Stimulated activated CD4-positive, alpha-beta T cell treated with anti-CD3 and anti-CD28 coated beads, TNF-alpha, amount 100 ng/mL, for 1 hour (primary cell): Measurements from ENCODE around the gene GPC4.

Source experiments
- DNase-seq, 3 donors: peaks; one replicate each; pipeline ENCODE4 v3.0.0-alpha.2; 2020; ENCODE audit warnings: low read depth in 3 of 3, low spot score in 1 of 3

GPC4 gene

DNA sequence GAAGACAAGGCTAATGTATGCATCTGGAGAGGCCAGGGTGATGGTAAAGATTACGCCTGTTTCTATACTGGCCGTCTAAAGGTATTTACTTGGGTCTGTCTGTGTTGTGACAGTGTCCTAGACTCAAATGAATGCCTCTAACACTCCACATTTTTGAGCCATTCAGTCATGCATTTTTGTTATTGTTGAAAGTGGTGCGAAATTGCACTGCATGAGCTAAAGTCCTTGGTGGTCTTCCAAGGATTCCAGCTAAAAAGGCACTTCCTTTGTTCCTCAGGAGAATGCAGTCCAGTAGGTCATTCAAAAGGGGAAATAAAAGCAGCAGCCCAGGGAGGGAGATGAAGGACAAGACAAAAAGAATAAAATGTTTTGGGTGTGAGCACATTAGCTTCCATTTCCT lies 3.0 kb downstream of the GPC4 start:
- no peak for DNase-seq

DNA sequence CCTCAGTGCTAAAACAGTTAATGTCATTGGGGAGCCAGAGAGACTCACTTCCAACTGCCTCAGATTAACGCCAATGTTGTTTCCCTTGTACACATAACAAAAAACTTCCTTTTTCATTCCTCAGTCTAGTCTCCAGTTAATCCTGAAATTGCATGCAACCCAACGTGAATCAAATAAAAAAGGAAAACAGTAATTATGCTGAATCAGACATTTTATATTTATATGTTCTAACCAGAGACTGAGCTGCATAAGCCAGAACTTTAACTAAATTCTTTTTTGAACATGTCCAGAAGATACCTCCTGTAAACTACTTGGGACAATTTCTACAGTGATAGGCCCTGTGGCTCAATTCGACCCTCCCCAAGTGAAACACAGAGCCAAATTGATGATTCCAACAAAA lies 4.7 kb downstream of the GPC4 start:
- no peak for DNase-seq

DNA sequence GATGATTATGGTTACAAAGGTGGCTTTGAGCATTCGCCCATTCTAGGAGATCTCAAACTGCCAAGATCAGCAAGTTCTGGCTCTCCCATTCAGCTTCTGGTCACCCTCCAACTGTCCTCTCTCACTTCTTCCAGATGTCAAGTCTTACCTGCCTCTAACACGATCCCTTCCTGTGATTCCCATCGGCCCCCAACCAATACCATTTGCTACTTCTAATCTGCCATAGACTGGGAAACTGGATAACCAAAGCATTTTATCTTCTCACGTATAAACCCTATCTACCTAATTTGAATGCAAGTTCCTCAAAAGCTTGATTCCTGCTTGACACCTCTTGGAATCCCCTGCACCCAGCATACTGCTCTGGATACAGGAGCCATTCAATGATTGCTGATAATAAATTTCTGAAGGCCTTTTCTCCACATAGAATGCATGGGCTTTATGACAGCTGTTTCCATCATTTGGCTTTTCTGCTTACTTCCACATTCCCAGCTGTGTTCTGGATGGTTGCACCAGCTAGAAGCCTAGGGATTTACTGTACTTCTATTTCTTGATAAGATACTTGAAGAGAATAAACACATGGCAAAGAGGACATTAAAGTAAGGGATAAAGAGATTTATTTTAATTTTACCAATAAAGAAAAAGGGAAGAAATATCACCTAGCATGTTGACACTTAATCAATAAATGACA lies 9.6 kb downstream of the GPC4 start:
- no peak for DNase-seq

DNA sequence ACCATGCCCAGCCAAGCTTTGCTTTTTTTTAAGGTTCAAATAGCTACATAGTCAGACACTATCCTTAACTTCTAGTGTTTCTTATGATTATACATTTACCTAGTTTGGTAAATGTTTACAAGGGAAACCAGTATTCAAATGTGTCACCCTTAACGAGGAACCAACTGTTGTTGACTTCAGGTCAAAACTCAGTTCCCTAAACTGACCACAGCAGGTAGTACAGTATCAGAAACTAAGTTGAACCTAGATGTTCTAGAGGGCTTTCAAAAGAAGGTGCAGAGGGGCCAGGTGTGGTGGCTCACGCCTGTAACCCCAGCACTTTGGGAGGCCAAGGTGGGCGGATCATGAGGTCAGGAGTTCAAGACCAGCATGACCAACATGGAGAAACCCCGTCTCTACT lies 11.3 kb downstream of the GPC4 start:
- DNase-seq: no peak

DNA sequence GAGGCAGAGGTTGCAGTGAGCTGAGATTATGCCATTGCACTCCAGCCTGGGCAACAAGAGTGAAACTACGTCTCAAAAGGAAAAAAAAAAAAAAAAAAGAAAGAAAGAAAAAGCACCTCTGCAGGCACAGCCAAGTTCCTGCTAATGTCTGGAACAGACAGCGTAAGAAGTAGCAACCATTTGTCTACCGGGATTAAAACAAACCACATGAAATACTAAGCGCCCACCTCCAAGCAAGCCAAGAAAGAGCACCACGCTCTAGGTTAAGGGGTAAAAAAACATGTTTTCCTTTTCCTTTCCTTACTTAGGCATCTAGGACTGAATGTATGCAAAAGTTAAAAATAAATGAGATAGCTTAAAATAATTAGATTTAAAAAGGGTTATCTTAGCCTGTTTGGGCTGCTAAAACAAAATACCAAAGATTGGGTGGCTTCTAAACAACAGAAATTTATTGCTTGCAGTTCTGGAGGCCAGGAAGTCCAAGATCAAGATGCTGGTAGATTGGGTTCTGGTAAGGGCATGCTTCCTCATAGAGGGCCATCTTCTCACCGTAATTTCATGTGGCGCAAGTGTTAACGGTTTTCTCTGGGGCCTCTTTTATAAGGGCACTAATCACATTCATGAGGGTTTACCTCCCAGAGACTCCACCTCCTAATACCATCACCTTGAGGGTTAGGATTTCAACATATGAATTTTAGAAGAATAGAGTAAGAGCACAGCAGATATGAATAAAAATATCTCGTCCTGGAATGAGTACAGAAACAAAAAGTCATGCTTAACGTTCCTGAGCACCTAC lies 12.3 kb downstream of the GPC4 start:
- DNase-seq: no peak

DNA sequence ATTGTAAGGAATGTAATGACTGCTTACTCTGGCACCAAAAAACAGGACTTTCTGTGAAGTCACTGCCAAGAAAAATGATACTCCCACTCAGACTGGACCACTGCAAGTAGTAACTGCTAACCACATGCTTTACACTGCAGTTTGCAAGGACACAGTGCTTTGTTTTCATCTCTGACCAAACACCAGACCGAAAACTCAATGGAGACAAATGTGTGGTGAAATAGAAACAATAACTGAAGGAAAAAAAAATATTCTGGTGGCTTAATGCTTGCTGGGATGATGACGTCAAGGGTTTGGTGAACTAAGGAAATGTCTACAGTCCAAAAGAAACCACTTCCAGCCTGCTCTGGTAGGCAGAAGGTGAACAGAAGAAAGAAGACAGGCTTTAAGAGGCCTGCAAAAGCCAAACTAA lies 13.2 kb downstream of the GPC4 start:
- DNase-seq: no peak

DNA sequence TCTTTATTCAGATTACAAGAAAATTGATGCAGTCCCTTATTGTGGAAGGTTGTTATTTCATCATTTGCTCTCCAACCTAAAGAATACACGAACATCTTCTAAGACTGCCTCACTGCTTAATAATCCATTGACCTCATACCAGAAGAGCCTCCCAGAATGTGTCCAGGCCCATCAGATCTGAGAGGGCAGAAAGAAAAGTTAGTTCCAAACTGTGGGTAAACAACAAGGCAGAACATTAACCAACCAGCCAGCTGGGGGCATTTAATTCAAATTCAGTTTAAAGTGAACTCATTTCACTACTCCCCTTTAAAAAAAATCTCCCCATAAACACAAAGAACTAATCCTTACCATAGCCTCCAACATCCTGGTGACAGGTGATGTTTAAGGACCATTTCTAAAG lies 13.8 kb downstream of the GPC4 start:
- DNase-seq: no peak

DNA sequence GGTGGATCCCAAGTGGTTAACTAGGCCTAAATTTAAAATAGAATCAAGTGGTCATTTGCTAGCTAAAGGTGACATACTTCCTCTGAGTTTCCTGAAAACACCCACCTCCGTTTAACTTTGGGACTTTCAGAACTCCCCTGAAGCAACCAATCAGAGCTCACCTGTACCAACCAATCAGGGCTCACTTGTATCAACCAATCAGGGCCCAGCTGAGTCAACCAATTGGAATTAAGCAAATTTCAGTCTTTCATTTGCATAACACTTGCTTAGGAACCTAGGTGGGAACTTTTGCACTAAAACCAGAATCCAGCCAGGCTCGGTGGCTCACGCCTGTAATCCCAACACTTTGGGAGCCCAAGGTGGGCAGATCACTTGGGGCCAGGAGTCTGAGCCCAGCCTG lies 15.9 kb downstream of the GPC4 start:
- DNase-seq: no peak

DNA sequence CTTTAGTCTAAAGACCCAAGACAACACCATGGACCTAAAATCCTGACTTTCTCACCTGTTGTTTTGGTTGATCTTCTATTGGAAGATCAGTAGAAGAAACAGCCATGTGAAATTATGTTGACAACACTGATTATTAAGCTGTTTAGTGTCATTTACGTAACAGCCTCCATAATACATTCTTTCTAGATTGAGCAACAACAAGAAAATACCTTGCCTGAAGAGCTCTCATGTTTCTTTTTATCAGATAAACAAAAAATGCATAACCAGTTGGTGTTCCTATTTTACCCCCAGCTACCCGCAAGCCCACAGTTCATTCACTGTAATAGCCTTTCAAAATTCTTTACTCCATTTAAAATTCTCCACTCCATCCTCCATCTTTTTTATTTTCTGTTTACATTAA lies 20.5 kb downstream of the GPC4 start:
- DNase-seq: no peak

DNA sequence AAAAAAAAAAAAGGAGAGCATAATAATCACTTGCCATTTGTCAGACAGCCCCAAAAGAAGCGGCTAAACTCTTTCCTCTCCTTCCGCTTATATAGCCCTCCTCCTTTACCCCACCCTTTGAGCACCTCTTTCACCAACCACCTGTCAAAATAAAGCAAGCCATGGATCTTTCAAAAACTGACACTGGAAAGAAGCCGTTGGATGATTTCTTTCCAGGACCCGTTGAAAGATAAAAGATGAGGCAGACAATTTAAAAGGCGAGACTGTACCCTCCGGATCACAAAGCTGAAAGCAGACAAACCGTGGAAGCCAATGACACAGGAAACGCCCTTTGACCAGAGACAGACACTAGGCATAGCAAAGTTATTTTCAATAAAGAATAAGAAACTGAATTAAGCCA lies 22.6 kb downstream of the GPC4 start:
- no peak for DNase-seq

DNA sequence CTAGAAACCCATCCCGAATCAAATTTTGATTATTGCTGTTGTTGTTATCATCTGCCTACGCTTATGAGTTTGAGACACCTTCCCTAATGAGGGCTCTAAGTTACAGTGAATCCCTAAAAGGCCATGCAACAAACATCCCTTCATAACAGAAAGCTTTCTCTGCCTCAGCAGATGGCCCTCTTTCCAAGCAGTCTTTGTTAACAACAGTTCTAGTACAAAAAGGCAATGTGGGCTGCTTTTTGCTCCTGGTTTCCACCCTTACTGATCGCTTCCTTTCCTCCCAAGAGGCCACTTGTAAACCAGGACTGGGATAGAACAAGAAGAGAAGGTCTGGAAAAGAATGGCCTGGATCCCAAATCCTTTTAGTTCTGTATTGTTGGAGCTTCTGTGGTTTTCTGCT lies 24.2 kb downstream of the GPC4 start:
- no peak for DNase-seq

DNA sequence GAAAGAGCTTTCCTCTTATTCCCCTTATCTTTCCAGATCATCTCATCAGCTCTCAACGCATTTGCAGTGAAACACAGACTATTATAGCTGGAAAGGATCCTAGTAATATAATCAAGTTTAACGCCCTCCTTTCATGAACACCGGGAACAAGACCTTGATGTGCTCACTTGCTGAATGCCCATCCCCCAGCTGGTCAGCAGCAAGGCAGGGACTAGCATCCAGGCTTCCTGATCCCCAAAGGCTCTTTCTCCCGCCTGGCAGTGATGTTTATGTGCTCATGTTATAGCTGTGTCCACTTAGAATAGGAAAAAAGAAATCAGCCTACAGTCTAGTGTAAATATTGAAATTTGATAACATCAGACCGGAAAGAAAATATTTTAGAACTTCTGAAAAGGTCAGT lies 24.6 kb downstream of the GPC4 start:
- no peak for DNase-seq

DNA sequence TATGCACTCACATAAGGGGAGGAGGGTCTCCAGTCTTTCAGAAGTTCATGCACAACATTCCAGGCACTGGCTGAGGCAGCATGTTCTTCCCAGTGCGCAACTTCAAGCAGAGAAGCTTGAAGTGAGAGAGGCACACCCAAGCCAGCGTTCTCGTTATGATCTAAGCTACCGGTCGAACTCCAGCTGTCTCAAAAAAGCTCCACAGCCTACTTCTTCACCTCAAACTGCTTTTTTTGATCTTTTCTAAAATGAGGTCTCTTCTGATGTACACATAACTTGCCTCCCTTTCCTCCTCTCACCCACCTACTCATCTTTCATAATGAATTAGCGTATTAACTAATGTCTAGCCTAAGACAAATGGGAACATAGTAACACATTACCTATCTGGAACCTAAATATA lies 25.3 kb downstream of the GPC4 start:
- DNase-seq: no peak

DNA sequence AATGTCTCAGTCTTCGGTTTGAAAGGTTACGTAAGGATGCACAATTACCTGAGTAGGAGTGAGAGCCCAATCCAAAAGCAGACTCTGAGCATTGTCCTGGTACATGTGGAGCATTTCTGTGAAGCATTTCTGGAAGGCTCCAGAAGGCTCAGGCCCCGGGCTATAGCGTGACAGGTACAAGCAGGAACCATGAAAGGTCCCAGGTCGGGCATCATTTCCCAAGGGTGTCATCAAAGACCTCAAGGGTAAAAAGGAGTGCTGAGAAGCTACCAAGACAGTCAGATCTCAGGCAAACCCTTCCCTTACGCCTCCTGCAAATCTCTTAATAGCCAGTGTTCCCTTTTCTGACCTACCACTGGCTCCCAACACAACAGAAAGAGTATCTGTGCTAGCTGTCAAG lies 30.8 kb downstream of the GPC4 start:
- DNase-seq: no peak

DNA sequence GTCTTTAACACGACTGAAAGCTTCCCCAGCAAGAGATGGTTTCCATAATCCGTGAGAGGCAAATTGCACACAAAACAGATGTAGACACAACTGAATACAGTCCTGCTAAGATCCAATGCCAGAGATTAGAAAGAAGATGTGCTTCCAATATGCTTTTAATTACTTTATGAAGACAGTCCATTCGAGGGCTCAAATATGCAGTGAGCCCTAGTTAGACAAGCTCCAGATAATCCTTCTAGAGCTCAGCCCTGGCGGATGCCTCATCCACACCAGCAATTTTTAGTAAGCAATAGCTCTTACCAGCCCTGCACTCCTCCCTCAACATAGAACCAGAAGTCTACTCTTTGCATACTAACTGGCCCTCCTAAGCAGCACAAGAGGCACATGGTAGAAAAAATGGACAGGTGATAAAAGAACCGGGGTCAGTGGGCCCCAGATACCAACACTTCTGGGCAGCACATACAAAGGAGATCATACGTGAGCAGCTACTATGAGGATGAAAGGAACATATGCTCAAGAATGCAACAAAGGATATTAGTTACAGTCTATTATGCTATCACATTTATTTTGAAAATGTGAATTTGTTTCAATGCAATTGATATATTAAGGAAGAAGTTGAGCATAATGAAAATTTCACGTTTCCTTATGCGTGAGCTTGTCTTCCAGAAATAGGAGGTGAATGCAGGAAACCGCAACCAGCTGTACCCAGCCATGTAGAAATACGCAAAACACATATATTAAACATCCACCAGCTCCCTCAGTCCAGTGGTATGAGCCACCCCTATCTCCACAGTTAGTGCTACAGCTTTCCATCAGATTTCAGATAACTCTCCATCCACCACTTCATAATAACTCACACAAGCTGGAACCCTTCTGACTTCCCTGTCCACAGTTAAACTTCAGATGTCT lies 34.3 kb downstream of the GPC4 start:
- DNase-seq: no peak

DNA sequence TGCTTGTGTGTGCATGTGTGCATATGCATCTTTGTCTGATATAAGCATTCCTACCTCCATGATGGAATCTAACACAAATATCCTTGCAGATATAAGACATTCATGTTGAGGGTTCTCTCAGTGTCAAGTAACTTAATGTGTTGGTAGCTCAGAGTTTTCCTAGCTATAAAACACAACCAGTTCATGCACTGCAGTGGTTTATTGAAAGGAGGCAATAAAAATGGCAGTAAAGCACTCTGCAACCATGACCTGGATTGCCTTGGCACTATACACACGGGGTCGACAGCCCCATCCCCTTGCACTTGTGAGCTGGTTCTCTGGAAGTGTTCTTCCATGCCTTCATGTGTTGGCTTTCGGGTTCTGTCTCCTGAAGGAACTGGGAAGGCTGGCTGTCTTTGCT lies 38.9 kb downstream of the GPC4 start:
- DNase-seq: no peak

DNA sequence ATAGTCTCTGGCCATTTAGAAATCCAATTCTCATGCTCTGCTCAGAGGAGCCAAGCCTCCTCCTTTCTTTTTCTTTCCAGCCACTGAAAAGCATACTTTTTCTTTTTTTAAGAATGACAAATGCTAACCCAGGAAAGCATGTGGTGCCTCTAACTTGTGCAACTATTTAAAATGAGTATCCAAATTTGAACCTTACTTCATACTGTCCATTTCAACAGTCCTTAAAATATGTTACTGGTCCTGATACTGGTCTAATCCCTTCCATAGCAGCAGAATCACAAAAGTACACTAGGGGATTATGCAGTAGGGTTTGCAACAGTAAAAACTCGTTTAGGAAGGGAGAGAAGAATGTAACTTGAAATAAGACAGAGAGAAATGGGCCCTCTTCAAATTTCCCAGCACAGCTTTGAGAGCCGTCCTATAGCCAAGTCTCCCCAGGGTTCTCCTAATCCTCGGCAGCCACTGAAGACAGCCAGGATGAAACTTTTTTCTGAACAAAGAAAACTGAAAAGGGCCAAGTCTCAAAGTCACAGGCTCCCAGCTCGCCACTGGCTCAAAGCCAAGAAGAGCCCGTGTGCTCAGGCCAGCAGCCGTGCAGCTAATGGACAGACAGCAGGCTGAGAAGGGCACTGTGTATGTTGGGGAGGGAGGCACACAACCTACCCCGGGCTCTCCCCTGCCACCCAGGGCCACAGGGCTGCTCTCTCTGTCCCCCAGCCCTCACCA lies 39.5 kb downstream of the GPC4 start:
- DNase-seq: no peak

DNA sequence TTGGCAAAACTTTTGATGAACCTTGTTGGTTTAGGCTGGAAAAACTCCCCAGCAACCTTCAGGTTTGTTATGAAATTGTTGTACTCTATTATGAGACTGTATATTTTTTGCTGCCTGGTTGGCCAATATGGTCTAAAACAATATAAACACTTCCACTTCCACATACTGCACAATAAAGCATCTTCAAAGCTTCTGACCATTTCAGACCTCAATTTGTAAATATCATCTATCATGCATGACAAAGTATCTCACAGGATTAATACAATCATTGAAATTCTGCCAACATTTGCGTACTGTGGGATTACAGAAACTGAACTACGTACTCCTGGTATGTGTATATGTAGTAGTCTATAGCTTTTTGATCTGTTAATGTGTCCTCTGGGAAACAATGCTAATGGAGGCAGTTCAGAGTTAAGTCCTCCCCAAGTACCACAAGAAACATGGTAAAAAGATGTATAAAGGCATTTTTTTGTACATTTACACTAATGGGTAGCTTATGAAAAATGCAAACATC lies 40.4 kb downstream of the GPC4 start:
- DNase-seq: no peak

DNA sequence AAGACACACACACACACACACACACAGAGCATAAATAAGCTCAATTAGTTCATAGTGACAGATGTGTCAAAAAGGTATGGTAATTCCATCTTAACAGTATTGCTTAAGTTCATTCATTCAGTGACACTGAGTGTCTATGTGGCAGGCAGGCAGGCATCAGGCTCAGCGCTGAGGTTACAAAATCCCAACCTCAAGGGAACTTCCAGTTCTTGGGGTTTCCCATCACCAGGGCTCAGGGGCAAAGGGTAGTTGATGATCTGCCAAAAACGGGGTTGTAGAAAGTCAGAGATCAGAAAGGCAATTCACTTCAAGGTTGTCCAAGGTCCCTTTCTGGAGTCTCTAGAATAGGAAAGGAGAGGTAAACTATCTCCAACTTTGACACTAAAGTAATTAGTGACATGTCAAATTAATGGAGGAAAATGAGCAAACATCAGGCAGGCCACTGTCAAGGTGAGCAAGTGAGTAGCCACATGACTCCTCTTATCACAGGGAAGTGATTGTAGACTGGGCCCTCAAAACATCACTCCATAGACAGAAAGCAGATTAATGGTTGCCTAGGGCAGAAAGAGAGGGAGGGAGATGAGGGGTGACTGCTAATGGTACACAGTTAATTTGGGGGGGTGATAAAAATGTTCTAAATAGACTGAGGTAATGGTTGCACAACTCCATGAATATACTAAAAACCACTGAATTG lies 41.8 kb downstream of the GPC4 start:
- DNase-seq: no peak

DNA sequence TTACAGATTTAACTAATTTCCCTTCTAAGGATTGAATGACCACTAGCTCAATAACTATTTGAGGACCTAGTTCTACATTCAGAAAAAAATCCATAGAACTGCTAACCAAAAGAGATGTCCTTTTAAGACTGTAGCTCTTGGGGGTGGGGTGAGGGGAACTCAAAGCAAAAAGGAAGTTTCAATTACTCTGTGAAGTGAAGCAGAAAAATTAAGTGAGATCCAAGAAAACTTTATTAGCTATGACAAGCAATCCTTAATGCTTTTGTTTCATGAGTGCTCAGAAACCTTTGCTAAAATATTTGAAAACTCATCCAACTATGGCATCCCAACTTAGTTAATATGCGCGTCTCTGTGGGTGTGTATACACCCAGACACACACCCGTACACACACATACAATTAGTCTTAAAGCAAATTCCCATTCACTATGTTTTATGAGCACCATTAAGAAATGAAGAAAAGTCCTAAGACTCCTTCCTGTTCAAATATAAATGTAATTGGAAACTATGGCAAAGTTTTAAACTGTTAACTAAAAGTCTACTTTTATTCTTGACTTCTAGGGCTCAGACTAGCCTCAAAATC lies 44.5 kb downstream of the GPC4 start:
- DNase-seq: no peak
